Activated T-cell treated with anti-CD3 and anti-CD28 coated beads, Interleukin-2, amount 50 U/mL, for 4 hours (primary cell): ENCODE data around the gene FIZ1. TPM values are rescaled to one million over a fixed set of nuclear protein-coding genes. Genes with fewer than 3 reads are reported as not detected.
A peak's percentile ranks its signal among the peaks of the same experiment; 100 is the strongest.

Experiments used
- ATAC-seq, 2 donors: fragments of 200-7000 bp; cut with Tn5 transposase; one replicate each; pipeline ENCODE4 v1.10.0; 2021
- DNase-seq: peaks from one replicate; pipeline ENCODE4 v3.0.0-alpha.2; 2020
- H3K27me3 Mint-ChIP-seq: one replicate; pipeline ENCODE4 v1.8.0; 2021; ENCODE audit warnings: low read depth, mixed read lengths
- H3K36me3 Mint-ChIP-seq: one replicate; pipeline ENCODE4 v1.8.0; 2022; ENCODE audit warnings: mixed read lengths; ENCODE audit not compliant: insufficient read depth
- H3K4me1 Mint-ChIP-seq: one replicate; pipeline ENCODE4 v1.8.0; 2021; ENCODE audit warnings: low read depth, mixed read lengths
- H3K4me3 Mint-ChIP-seq: one replicate; pipeline ENCODE4 v1.8.0; 2021; ENCODE audit warnings: mild to moderate bottlenecking, moderate library complexity, mixed read lengths
- H3K9me3 Mint-ChIP-seq: one replicate; pipeline ENCODE4 v1.8.0; 2021; ENCODE audit warnings: mixed read lengths
- total RNA-seq, 3 donors: library from RNA; stranded (reverse); gene quantifications; one replicate each; pipeline ENCODE4 v1.2.1, GENCODE V29; 2021

Gene FIZ1
- total RNA-seq, 3 donors from 2014 or later = 31.4 to 35.5 (median 34.4) TPM

DNA sequence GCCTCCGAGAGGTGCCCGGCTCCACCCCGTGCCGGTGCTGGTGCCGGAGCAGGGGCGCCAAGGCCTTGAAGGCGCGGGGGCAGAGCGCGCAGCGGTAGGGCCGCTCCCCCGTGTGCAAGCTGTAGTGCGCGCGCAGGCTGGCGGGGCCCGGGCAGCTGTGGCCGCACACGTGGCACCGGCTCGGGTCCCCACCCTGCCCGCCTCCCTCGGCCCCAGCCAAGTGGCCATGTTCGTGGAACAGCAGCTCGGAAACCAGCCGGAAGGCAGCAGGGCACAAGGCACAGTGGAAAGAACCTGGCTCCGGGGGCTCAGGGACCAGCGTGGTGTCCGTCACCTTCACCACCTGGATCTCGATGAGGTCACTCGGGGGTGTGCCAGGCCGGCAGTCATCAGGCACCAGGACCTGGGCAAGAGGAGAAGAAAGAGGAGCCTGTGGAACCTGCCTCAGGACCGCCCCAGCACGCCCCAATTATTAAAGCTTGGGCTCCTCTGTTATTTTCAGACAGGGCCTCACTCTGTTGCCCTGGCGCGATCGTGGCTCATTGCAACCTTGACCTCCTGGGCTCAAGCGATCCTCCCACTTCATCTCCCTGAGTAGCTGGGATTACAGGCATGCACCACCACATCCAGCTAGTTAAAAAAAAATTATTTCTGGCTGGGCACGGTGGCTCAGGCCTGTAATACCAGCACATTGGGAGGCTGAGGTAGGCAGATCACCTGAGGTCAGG, 23.1 kb upstream of the FIZ1 start:
- DNase-seq (no peak), ATAC-seq (no peak)
- Mint-ChIP-seq H3K27me3 (no peaks in the 10 kb centered on the region), H3K4me3 (no peak overlapping the region), H3K9me3 (no peaks in the 10 kb centered on the region), H3K4me1 (peaks cover 50% of the 10 kb centered on the region), H3K36me3 (peaks cover 7% of the 10 kb centered on the region)

DNA sequence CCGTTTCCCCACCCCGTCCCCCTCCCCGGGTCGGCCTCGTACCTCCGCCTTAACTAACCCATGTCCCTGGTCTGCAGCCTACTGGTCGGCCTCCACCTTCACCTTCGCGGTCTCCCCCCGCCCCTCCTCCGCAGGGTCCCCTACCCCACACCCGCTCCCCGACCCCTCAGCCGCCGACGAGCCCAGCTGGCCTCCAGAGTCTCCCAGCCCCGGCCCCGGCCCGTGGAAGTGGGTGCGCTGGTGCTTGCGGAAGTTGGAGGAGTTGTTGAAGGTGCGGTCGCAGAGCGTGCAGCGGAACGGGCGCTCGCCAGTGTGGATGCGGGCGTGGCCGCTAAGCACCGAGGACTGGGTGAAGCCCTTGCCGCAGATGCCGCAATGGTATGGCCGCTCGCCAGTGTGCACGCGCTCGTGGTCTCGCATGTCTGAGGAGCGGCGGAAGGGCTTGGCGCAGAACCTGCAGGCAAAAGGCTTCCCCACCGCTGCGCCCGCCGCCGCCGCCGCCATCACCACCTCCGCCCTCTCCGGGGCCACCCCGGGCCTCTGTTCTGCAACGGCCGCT, 22.4 kb upstream of the FIZ1 start:
- peaks cover 44% of the 10 kb centered on the region for H3K4me1 Mint-ChIP-seq
- H3K27me3 Mint-ChIP-seq = no peaks in the 10 kb centered on the region
- DNase-seq (no peak), ATAC-seq (no peak)
- no peak overlapping the region for H3K4me3 Mint-ChIP-seq
- peaks cover 11% of the 10 kb centered on the region for H3K36me3 Mint-ChIP-seq
- H3K9me3 Mint-ChIP-seq = no peaks in the 10 kb centered on the region

DNA sequence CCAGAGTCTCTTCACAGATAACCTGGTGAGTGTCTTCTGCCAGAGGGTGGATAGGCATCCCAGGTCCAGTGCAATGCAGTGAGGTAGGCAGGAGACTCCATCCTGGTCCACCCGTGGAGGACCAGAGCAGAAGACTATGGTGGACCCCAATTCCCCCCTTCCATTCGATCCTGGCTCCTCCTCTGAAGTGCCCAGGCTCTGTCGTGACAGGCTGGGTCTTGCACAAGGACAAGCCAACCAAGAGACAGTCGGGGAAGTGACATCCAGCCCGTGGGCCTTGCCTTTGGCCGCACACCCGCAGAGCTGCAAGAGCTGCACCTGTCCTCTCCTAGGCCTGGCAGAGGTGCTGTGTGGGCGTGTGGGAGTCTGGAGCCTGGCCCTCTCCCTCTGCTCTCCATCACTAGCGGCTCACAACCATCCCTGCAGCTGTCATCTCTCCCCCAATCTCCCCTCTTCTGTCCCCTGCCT, 21.9 kb upstream of the FIZ1 start:
- Mint-ChIP-seq H3K27me3 (no peaks in the 10 kb centered on the region), H3K4me3 (no peak overlapping the region), H3K36me3 (peaks cover 12% of the 10 kb centered on the region), H3K9me3 (no peaks in the 10 kb centered on the region), H3K4me1 (peaks cover 39% of the 10 kb centered on the region)
- DNase-seq (no peak), ATAC-seq (no peak)

DNA sequence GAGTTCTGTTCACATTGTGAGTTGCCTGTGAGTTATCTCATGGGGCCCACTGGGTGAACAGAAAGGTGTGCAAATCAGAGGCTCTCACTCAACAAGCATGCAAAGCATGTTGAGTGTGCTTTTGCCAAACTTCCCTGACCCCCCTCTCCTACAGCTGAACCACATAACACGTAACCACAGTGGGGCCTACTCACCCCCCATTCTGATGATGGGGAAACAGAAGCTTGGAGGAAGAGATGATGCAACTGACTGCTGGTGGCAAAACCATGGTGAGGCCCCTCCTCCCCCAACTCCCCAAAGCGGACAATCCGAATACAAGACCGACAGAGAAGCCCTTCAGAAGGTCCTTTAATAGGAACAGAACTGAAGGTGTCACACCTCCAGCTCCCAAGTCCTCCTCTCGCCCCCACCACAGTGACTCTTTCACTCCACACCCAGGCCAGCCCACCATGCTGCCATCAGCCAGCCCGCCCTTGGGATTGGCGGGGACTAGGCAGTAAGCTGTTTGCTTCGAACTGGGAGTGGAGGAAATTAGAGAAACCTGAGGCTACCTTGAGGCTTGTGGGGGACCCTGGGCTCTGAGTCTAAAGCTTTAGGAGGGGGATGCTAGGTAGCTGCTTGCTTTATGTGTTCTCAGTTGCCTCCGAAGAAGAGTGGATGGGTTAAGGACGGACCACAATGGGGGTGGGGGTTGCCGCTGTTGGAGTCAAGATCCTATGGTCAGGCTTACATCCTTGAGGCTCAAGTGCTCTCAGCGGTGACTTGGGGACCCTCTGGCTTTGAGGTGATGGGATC, 21.3 kb upstream of the FIZ1 start:
- DNase-seq = peak; percentile 34
- H3K36me3 Mint-ChIP-seq = peaks cover 12% of the 10 kb centered on the region
- H3K4me3 Mint-ChIP-seq = no peak overlapping the region
- no peaks in the 10 kb centered on the region for H3K27me3 Mint-ChIP-seq
- no peaks in the 10 kb centered on the region for H3K9me3 Mint-ChIP-seq
- peaks cover 35% of the 10 kb centered on the region for H3K4me1 Mint-ChIP-seq
- ATAC-seq = peak in 1 of 2 donors; percentile 4

DNA sequence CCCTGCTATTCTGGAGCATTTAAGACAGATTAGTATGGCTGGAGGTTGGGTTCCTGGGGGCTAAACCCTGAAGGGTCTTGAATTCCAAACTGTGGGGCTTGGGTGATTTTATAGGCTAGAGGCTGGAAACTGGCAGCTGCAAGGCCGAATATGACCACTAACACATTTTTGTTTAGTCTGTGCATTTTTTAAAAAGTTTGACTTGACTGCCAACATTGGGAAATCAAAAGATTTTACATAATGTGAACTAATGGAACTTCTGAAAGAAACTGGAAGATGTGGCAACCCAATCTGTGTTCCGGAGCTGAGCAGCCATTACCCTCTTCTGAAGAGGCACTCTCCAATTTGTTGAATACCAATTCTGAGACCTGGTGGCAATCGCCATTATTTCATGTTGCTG, 20.0 kb upstream of the FIZ1 start:
- peaks cover 12% of the 10 kb centered on the region for H3K36me3 Mint-ChIP-seq
- no peaks in the 10 kb centered on the region for H3K9me3 Mint-ChIP-seq
- H3K4me3 Mint-ChIP-seq = no peak overlapping the region
- H3K27me3 Mint-ChIP-seq = no peaks in the 10 kb centered on the region
- H3K4me1 Mint-ChIP-seq = peaks cover 26% of the 10 kb centered on the region
- ATAC-seq (no peak), DNase-seq (no peak)

DNA sequence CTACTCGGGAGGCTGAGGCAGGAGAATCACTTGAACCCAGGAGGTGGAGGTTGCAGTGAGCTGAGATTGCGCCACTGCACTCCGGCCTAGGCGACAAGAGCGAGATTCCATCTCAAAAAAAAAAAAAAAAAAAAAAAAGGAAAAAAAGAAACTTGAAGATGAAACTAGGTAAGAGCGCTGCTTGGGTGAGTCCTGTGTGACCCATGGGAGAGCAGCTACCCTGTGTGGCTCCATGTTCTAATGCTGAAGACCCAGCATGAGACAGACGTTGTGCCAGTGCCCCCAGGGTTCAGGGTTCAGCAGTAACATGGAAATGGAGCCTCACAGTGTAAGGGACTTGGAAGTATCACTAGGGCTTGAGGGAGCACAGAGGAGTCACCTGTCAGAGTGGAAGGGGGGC, 19.1 kb upstream of the FIZ1 start:
- Mint-ChIP-seq H3K9me3 (no peaks in the 10 kb centered on the region), H3K4me1 (peaks cover 20% of the 10 kb centered on the region), H3K27me3 (no peaks in the 10 kb centered on the region), H3K4me3 (no peak overlapping the region), H3K36me3 (peaks cover 12% of the 10 kb centered on the region)
- DNase-seq (no peak), ATAC-seq (no peak)

DNA sequence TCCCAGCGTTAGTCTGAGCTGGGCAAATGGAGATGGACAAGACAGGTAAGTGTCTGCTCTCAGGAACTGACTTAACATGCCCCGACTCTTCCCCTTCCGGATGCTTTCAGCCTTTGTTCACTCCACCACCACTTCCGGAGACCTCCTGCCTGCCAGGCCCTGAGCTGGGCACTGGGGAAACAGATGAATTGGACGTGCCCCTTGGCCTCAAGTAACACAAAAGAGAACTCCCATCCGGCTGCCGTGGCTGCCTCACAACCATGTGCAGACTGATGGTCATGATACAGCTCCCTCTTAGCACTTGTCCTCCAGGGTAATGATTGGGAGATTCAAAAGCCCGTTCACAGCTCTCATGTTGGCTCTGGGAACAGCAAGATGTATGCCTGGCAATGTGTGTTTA, 18.1 kb upstream of the FIZ1 start:
- no peak for DNase-seq
- Mint-ChIP-seq H3K27me3 (no peaks in the 10 kb centered on the region), H3K4me3 (no peak overlapping the region), H3K9me3 (no peaks in the 10 kb centered on the region), H3K4me1 (peaks cover 17% of the 10 kb centered on the region), H3K36me3 (peaks cover 12% of the 10 kb centered on the region)
- ATAC-seq = no peak

DNA sequence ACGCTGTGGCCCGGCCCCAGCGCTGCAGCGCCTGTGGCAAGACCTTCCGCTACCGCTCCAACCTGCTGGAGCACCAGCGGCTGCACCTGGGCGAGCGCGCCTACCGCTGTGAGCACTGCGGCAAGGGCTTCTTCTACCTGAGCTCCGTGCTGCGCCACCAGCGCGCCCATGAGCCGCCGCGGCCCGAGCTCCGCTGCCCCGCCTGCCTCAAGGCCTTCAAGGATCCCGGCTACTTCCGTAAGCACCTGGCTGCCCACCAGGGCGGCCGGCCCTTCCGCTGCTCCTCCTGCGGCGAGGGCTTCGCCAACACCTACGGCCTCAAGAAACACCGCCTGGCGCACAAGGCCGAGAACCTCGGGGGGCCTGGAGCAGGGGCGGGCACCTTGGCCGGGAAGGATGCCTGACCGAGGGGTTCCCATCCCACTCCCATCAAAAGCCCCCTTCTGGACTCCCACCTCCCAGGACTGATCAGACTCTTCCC, 17.1 kb upstream of the FIZ1 start:
- no peaks in the 10 kb centered on the region for H3K27me3 Mint-ChIP-seq
- DNase-seq = no peak
- ATAC-seq = no peak
- H3K36me3 Mint-ChIP-seq = peaks cover 12% of the 10 kb centered on the region
- H3K4me3 Mint-ChIP-seq = no peak overlapping the region
- H3K9me3 Mint-ChIP-seq = no peaks in the 10 kb centered on the region
- H3K4me1 Mint-ChIP-seq = peaks cover 26% of the 10 kb centered on the region

DNA sequence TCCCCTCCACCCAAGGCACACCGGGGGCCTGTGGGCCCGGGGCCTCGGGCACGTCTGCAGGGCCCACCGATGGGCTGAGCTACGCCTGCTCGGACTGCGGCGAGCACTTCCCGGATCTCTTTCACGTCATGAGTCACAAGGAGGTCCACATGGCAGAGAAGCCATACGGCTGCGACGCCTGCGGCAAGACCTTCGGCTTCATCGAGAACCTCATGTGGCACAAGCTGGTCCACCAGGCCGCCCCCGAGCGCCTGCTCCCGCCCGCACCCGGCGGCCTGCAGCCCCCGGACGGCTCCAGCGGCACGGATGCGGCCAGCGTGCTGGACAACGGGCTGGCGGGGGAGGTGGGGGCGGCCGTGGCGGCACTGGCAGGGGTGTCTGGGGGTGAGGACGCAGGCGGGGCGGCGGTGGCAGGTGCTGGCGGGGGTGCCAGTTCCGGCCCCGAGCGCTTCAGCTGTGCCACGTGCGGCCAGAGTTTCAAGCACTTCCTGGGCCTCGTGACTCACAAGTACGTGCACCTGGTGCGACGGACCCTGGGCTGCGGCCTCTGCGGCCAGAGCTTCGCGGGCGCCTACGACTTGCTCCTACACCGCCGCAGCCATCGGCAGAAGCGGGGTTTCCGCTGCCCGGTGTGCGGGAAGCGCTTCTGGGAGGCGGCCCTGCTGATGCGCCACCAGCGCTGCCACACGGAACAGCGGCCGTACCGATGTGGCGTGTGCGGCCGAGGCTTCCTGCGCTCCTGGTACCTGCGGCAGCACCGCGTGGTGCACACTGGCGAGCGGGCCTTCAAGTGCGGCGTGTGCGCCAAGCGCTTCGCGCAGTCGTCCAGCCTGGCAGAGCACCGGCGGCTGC, 16.5 kb upstream of the FIZ1 start:
- H3K4me3 Mint-ChIP-seq = no peak overlapping the region
- H3K36me3 Mint-ChIP-seq = peaks cover 12% of the 10 kb centered on the region
- peaks cover 26% of the 10 kb centered on the region for H3K4me1 Mint-ChIP-seq
- no peak for DNase-seq
- ATAC-seq = no peak
- H3K27me3 Mint-ChIP-seq = no peaks in the 10 kb centered on the region
- no peaks in the 10 kb centered on the region for H3K9me3 Mint-ChIP-seq

DNA sequence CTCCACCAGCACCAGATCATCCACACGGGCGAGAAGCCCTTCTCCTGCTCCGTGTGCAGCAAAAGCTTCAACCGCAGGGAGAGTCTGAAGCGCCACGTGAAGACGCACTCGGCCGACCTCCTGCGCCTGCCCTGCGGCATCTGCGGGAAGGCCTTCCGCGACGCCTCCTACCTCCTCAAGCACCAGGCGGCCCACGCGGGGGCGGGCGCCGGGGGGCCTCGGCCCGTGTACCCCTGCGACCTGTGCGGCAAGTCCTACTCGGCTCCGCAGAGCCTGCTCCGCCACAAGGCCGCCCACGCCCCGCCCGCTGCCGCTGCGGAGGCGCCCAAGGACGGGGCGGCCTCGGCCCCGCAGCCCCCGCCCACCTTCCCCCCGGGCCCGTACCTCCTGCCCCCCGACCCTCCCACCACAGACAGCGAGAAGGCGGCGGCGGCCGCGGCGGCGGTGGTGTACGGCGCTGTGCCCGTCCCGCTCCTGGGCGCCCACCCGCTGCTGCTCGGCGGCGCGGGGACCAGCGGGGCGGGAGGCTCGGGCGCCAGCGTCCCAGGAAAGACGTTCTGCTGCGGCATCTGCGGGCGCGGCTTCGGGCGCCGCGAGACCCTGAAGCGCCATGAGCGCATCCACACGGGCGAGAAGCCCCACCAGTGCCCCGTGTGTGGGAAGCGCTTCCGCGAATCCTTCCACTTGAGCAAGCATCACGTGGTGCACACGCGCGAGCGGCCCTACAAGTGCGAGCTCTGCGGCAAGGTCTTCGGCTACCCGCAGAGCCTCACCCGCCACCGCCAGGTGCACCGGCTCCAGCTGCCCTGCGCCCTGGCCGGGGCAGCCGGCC, 15.6 kb upstream of the FIZ1 start:
- DNase-seq = no peak
- no peaks in the 10 kb centered on the region for H3K27me3 Mint-ChIP-seq
- H3K9me3 Mint-ChIP-seq = no peaks in the 10 kb centered on the region
- H3K4me1 Mint-ChIP-seq = peaks cover 24% of the 10 kb centered on the region
- H3K4me3 Mint-ChIP-seq = no peak overlapping the region
- ATAC-seq = no peak
- H3K36me3 Mint-ChIP-seq = peaks cover 9% of the 10 kb centered on the region

DNA sequence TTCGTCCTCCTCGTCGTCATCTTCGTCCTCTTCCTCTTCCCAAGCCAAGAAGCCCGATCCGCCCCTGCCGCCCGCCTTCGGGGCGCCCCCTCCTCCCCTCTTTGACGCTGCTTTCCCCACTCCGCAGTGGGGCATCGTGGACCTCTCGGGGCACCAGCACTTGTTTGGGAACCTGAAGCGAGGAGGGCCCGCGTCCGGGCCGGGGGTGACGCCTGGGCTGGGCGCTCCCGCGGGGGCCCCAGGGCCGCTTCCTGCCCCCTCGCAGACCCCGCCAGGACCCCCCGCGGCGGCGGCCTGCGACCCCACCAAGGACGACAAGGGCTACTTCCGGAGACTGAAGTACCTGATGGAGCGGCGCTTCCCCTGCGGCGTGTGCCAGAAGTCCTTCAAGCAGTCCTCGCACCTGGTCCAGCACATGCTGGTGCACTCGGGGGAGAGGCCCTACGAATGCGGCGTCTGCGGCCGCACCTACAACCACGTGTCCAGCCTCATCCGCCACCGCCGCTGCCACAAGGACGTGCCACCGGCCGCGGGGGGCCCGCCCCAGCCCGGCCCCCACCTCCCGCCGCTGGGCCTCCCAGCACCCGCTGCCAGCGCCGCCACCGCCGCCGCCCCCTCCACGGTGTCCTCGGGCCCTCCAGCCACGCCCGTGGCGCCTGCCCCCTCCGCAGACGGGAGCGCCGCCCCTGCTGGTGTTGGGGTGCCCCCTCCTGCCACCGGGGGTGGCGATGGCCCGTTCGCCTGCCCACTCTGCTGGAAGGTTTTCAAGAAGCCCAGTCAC, 14.8 kb upstream of the FIZ1 start:
- Mint-ChIP-seq H3K9me3 (no peaks in the 10 kb centered on the region), H3K4me3 (no peak overlapping the region), H3K27me3 (no peaks in the 10 kb centered on the region), H3K36me3 (peaks cover 17% of the 10 kb centered on the region), H3K4me1 (peaks cover 30% of the 10 kb centered on the region)
- ATAC-seq (no peak), DNase-seq (no peak)

DNA sequence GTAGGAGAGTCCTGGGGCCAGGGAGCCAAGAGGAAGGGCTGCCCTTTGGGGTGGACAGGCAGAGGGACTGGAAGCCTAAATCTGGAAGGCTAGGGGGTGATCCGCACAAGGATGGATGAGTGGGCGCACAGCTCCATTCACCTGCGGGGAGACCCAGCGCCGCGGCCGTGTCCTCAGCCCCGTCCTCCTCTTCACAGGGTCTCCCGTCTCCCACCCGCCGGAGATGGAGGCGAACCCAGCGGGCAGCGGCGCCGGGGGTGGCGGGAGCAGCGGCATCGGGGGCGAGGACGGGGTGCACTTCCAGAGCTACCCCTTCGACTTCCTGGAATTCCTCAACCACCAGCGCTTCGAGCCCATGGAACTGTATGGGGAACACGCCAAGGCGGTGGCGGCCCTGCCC, 14.1 kb upstream of the FIZ1 start:
- H3K4me1 Mint-ChIP-seq = peaks cover 32% of the 10 kb centered on the region
- ATAC-seq (no peak), DNase-seq (no peak)
- H3K36me3 Mint-ChIP-seq = peaks cover 17% of the 10 kb centered on the region
- H3K9me3 Mint-ChIP-seq = no peaks in the 10 kb centered on the region
- no peaks in the 10 kb centered on the region for H3K27me3 Mint-ChIP-seq
- H3K4me3 Mint-ChIP-seq = no peak overlapping the region
